A549 (cell line): ENCODE data around the gene PPM1H.

Experiments used
- BHLHE40 ChIP-seq: IDR thresholded peaks from 2 replicates; pipeline ENCODE4 v1.6.1; 2012; ENCODE audit warnings: low read depth, low read length, inconsistent platforms
- EP300 ChIP-seq, 2 experiments: fragments of >200 bp; sonication (Bioruptor Twin); formaldehyde crosslinking; IDR thresholded peaks; 2 replicates in 1 of 2; 3 replicates in 1 of 2; pipeline ENCODE4 v1.6.1; 2016 to 2017
- FOSL2 ChIP-seq, 2 experiments: fragments of 450-650 bp in 1 of 2; fragments of >200 bp in 1 of 2; sonication (Bioruptor Twin) in 1 of 2; formaldehyde crosslinking; IDR thresholded peaks; 2 replicates each; pipeline versions ENCODE4 v1.5.0 to v1.6.1; 2016 to 2020; ENCODE audit warnings: mild to moderate bottlenecking in 1 of 2, moderate library complexity in 1 of 2
- HDAC2 ChIP-seq: fragments of 200-600 bp; sonication (generic); IDR thresholded peaks from 2 replicates; pipeline ENCODE4 v1.6.1; 2016
- KDM1A ChIP-seq: fragments of 200-600 bp; sonication (generic); IDR thresholded peaks from 2 replicates; pipeline ENCODE4 v1.6.1; 2016; ENCODE audit warnings: low read depth, mild to moderate bottlenecking
- MYC ChIP-seq: IDR thresholded peaks from 2 replicates; pipeline ENCODE4 v1.6.1; 2012; ENCODE audit warnings: mild to moderate bottlenecking, inconsistent platforms, low read length, improper control_type of control experiment, borderline replicate concordance
- RFX5 ChIP-seq: fragments of 450-650 bp; IDR thresholded peaks from 2 replicates; pipeline ENCODE4 v1.7.1; 2014; ENCODE audit warnings: antibody characterized with exemption, mild to moderate bottlenecking, moderate library complexity
- ZNF302 ChIP-seq: fragments of 250-450 bp; sonication (Bioruptor Pico); IDR thresholded peaks from 2 replicates; pipeline ENCODE4 v1.9.0; 2021; ENCODE audit warnings: inconsistent platforms, mild to moderate bottlenecking, moderate library complexity
- TF ChIP-seq, protein P1 (sequence below): fragments of >200 bp; sonication (Bioruptor Twin); formaldehyde crosslinking; IDR thresholded peaks from 3 replicates; pipeline ENCODE4 v1.5.1; 2016
- TF ChIP-seq, protein P2 (sequence below): fragments of 200-600 bp; sonication (generic); IDR thresholded peaks from 2 replicates; pipeline ENCODE4 v1.6.1; 2016; ENCODE audit warnings: antibody characterized with exemption, mild to moderate bottlenecking, moderate library complexity
- TF ChIP-seq, protein P3 (sequence below): IDR thresholded peaks from 2 replicates; pipeline ENCODE4 v1.6.1; 2012; ENCODE audit warnings: low read depth, borderline replicate concordance

DNA sequence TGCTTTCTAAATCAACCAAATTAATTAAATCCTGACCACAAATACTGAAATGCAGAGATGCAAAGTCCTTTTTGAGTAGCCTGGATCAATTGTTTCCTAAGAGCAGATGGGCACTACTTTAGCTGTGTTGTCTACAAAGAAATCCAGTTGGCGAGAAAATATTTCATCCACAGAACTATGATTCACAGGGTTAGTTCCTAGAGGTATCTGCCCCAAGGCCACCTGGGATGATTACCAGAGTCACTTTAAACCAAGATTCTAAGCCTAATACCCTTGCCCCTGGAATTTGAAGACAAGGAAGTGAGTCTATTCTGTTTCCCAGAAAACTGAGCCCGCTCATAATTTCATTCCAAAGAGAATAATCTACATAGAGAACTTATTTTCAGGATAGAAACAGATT lies 198.4 kb downstream of the PPM1H start:
- TF ChIP-seq, protein P1, sequence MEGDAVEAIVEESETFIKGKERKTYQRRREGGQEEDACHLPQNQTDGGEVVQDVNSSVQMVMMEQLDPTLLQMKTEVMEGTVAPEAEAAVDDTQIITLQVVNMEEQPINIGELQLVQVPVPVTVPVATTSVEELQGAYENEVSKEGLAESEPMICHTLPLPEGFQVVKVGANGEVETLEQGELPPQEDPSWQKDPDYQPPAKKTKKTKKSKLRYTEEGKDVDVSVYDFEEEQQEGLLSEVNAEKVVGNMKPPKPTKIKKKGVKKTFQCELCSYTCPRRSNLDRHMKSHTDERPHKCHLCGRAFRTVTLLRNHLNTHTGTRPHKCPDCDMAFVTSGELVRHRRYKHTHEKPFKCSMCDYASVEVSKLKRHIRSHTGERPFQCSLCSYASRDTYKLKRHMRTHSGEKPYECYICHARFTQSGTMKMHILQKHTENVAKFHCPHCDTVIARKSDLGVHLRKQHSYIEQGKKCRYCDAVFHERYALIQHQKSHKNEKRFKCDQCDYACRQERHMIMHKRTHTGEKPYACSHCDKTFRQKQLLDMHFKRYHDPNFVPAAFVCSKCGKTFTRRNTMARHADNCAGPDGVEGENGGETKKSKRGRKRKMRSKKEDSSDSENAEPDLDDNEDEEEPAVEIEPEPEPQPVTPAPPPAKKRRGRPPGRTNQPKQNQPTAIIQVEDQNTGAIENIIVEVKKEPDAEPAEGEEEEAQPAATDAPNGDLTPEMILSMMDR = no peak
- TF ChIP-seq, protein P2, sequence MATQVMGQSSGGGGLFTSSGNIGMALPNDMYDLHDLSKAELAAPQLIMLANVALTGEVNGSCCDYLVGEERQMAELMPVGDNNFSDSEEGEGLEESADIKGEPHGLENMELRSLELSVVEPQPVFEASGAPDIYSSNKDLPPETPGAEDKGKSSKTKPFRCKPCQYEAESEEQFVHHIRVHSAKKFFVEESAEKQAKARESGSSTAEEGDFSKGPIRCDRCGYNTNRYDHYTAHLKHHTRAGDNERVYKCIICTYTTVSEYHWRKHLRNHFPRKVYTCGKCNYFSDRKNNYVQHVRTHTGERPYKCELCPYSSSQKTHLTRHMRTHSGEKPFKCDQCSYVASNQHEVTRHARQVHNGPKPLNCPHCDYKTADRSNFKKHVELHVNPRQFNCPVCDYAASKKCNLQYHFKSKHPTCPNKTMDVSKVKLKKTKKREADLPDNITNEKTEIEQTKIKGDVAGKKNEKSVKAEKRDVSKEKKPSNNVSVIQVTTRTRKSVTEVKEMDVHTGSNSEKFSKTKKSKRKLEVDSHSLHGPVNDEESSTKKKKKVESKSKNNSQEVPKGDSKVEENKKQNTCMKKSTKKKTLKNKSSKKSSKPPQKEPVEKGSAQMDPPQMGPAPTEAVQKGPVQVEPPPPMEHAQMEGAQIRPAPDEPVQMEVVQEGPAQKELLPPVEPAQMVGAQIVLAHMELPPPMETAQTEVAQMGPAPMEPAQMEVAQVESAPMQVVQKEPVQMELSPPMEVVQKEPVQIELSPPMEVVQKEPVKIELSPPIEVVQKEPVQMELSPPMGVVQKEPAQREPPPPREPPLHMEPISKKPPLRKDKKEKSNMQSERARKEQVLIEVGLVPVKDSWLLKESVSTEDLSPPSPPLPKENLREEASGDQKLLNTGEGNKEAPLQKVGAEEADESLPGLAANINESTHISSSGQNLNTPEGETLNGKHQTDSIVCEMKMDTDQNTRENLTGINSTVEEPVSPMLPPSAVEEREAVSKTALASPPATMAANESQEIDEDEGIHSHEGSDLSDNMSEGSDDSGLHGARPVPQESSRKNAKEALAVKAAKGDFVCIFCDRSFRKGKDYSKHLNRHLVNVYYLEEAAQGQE = no peak
- TF ChIP-seq KDM1A (no peak), RFX5 (no peak), MYC (no peak), ZNF302 (CRISPR knock-in tag) (0 out of 2 replicates have a peak, but pooled peaks have one; percentile 10), FOSL2 (IDR thresholded peaks at IDR 0.05) (no peak), FOSL2 (CRISPR knock-in tag; IDR thresholded peaks at IDR 0.05) (0 out of 2 replicates have a peak, but pooled peaks have one; percentile 8), BHLHE40 (no peak), EP300 (IDR thresholded peaks at IDR 0.05) (no peak), HDAC2 (no peak)
- TF ChIP-seq, protein P3, sequence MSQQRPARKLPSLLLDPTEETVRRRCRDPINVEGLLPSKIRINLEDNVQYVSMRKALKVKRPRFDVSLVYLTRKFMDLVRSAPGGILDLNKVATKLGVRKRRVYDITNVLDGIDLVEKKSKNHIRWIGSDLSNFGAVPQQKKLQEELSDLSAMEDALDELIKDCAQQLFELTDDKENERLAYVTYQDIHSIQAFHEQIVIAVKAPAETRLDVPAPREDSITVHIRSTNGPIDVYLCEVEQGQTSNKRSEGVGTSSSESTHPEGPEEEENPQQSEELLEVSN = no peak
